K562 (cell line): ENCODE results near the gene BNIP5. TPM values are rescaled to one million over a fixed set of nuclear protein-coding genes. Genes with fewer than 3 reads are reported as not detected.

Experiments
- CSDE1 ChIP-seq, 2 experiments: fragments of 450-650 bp; IDR thresholded peaks; 2 replicates each; pipeline ENCODE4 v1.6.1; 2016; ENCODE audit warnings: mild to moderate bottlenecking in 1 of 2
- E2F3 ChIP-seq: fragments of 250-450 bp; sonication (Bioruptor Pico); IDR thresholded peaks from 2 replicates; pipeline ENCODE4 v1.4.0; 2020; ENCODE audit warnings: mild to moderate bottlenecking
- EGR1 ChIP-seq: fragments of 450-650 bp; conservative IDR thresholded peaks from 2 replicates; pipeline ENCODE4 v1.6.1; 2017; ENCODE audit warnings: mild to moderate bottlenecking
- ESRRA ChIP-seq: fragments of 450-650 bp; IDR thresholded peaks from 2 replicates; pipeline ENCODE4 v1.6.1; 2014; ENCODE audit warnings: low read depth, mild to moderate bottlenecking, moderate library complexity, borderline replicate concordance
- FOXJ2 ChIP-seq: fragments of 200-800 bp; sonication (Bioruptor generic); IDR thresholded peaks from 2 replicates; pipeline ENCODE4 v1.6.1; 2016; ENCODE audit warnings: missing genetic modification characterization, missing compliant biosample characterization
- HNRNPL ChIP-seq: fragments of 200-400 bp; formaldehyde crosslinking; IDR thresholded peaks from 2 replicates; pipeline ENCODE4 v1.6.1; 2017; ENCODE audit warnings: low read depth, mild to moderate bottlenecking, low read length
- IRF2 ChIP-seq: sonication (generic); formaldehyde crosslinking; IDR thresholded peaks from 2 replicates; pipeline ENCODE4 v1.8.1; 2022; ENCODE audit warnings: mild to moderate bottlenecking, missing genetic modification reagents
- NR4A1 ChIP-seq, 2 experiments: fragments of 250-450 bp in 1 of 2; fragments of 450-650 bp in 1 of 2; sonication (Bioruptor Pico) in 1 of 2; IDR thresholded peaks; 2 replicates each; pipeline versions ENCODE4 v1.4.0 to v1.6.1; 2016 to 2020; ENCODE audit warnings: mild to moderate bottlenecking in 2 of 2, missing compliant biosample characterization in 1 of 2, missing genetic modification characterization in 1 of 2, moderate library complexity in 1 of 2
- POLR2AphosphoS2 ChIP-seq: IDR thresholded peaks from 2 replicates; pipeline ENCODE4 v1.6.1; 2012; ENCODE audit warnings: low read length, improper control_type of control experiment
- POLR2H ChIP-seq: IDR thresholded peaks from 2 replicates; pipeline ENCODE4 v1.6.1; 2016; ENCODE audit warnings: missing genetic modification characterization, low read depth, mild to moderate bottlenecking, control low read depth, missing compliant biosample characterization, moderate library complexity
- SMARCB1 ChIP-seq: IDR thresholded peaks from 2 replicates; pipeline ENCODE4 v1.6.1; 2011; ENCODE audit warnings: improper control_type of control experiment, low read depth; ENCODE audit not compliant: insufficient read length
- TRIM28 ChIP-seq: fragments of 450-650 bp; IDR thresholded peaks from 2 replicates; pipeline ENCODE4 v1.6.1; 2017
- WHSC1 ChIP-seq: IDR thresholded peaks from one replicate; pipeline ENCODE4 v1.6.1; 2012; ENCODE audit warnings: low read length, control low read depth, inconsistent platforms
- ZFP36 ChIP-seq: fragments of 150-350 bp; IDR thresholded peaks from 2 replicates; pipeline ENCODE4 v1.6.1; 2018; ENCODE audit warnings: low read length, low read depth; ENCODE audit not compliant: partially characterized antibody
- ZNF146 ChIP-seq: IDR thresholded peaks from one replicate; pipeline ENCODE4 v1.6.1; 2018; ENCODE audit warnings: missing compliant biosample characterization; ENCODE audit not compliant: unreplicated experiment
- ZNF174 ChIP-seq: fragments of 250-450 bp; sonication (Bioruptor Pico); IDR thresholded peaks from 2 replicates; pipeline ENCODE4 v1.4.0; 2020; ENCODE audit warnings: mild to moderate bottlenecking
- ZNF347 ChIP-seq: fragments of 450-650 bp; formaldehyde crosslinking; IDR thresholded peaks from 2 replicates; pipeline ENCODE4 v1.4.0; 2020; ENCODE audit warnings: low read depth, mild to moderate bottlenecking, moderate library complexity
- ZNF79 ChIP-seq: fragments of 250-450 bp; sonication (Bioruptor Pico); IDR thresholded peaks from 2 replicates; pipeline ENCODE4 v1.4.0; 2020; ENCODE audit warnings: low read depth, mild to moderate bottlenecking, moderate library complexity
- polyA plus RNA-seq, 8 experiments: library from polyadenylated mRNA; depleted of rRNA in 4 of 8; stranded (reverse) in 5 of 8; unstranded in 3 of 8; fragments of >200 nt; fragmentation: Nextera tagmentation in 2 of 8; fragmentation: Illumina TruSeq in 1 of 8; extraction: Ambion mirVana in 2 of 8; extraction: Trizol in 1 of 8; gene quantifications; 2 replicates each; pipeline versions ENCODE4 v1.2.1 to v1.2.3, GENCODE V29; 2011 to 2014; ENCODE audit warnings: inconsistent platforms in 1 of 8, missing spikeins in 1 of 8
- total RNA-seq, 7 experiments: library from RNA; depleted of rRNA in 6 of 7; stranded (reverse); fragments of >200 nt in 6 of 7; fragmentation: Illumina TruSeq in 2 of 7; extraction: Trizol in 2 of 7; gene quantifications; 2 replicates each; pipeline versions ENCODE4 v1.2.1 to v1.2.3, GENCODE V29; 2011 to 2021; ENCODE audit warnings: low replicate concordance in 1 of 7
- TF ChIP-seq, protein P1 (sequence below): fragments of 450-650 bp; conservative IDR thresholded peaks from 2 replicates; pipeline ENCODE4 v1.6.1; 2016; ENCODE audit warnings: missing genetic modification characterization, low read depth, mild to moderate bottlenecking, missing compliant biosample characterization, moderate library complexity
- TF ChIP-seq, protein P2 (sequence below): fragments of 450-650 bp; IDR thresholded peaks from 2 replicates; pipeline ENCODE4 v1.6.1; 2018; ENCODE audit warnings: mild to moderate bottlenecking, low read depth; ENCODE audit not compliant: partially characterized antibody
- TF ChIP-seq, protein P3 (sequence below), 2 experiments: fragments of 450-650 bp in 1 of 2; sonication (generic) in 1 of 2; formaldehyde crosslinking in 1 of 2; IDR thresholded peaks in 1 of 2; conservative IDR thresholded peaks in 1 of 2; 2 replicates each; pipeline versions ENCODE4 v1.6.1 to v1.8.1; 2016 to 2023; ENCODE audit warnings: mild to moderate bottlenecking in 2 of 2, moderate library complexity in 2 of 2, inconsistent platforms in 1 of 2, missing genetic modification reagents in 1 of 2
- TF ChIP-seq, protein P4 (sequence below): fragments of 250-450 bp; sonication (Bioruptor Pico); IDR thresholded peaks from 2 replicates; pipeline ENCODE4 v1.4.0; 2020; ENCODE audit warnings: mild to moderate bottlenecking, moderate library complexity, borderline replicate concordance

The BNIP5 gene
- total and polyA plus RNA-seq, 9 of the 15 experiments (the other 6 are each of a cell fraction or from before 2014, with no cell fraction given): not detected

DNA sequence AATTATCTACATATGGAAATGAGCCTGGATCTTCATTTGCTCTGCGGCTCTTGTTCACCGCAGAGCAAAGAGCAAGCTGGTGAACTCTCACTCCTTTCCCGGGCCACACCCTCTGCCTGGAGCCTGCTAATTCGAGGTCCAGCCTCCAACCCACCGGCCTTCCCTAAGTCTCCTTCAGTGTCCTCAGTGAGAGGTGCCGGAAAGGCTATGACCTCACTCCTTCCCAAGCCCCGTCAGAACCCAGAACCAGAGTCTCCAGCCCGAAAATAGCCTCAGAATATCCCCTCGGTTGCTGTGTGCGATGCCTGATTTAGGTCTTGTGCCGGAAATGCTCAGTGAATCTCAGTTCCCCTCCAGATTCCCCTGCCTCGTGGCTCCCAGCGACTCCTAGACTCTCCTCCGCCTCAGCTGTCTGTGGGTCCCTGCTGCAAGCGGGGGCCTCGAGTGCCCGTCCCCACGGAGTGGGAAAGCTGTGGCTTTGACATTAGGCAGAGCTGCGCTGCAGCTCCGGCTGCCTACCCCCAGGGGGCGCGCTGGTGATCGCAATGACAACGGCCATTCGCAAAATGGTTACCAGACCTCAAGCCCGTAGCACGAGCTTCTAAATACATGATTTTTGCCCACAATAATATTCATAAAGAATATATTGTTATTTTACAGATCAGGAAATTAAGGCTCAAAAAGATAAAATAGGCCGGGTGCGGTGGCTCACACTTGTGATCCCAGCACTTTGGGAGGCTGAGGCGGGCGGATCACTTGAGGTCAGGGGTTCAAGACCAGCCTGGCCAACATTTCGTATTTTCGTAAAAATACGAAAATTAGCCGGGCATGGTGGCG, 4.1 kb upstream of the BNIP5 start (continued):
- no peak for TF ChIP-seq SMARCB1
- no peak for TF ChIP-seq ZFP36
- no peak for TF ChIP-seq HNRNPL
- no peak for TF ChIP-seq ZNF347
- no peak for TF ChIP-seq ZNF79
- TF ChIP-seq, protein P1, sequence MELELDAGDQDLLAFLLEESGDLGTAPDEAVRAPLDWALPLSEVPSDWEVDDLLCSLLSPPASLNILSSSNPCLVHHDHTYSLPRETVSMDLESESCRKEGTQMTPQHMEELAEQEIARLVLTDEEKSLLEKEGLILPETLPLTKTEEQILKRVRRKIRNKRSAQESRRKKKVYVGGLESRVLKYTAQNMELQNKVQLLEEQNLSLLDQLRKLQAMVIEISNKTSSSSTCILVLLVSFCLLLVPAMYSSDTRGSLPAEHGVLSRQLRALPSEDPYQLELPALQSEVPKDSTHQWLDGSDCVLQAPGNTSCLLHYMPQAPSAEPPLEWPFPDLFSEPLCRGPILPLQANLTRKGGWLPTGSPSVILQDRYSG (tag): peak; percentile 80; the same call in 1 of the 2 replicates
- TF ChIP-seq WHSC1: no peak
- no peak for TF ChIP-seq POLR2AphosphoS2
- TF ChIP-seq, protein P2, sequence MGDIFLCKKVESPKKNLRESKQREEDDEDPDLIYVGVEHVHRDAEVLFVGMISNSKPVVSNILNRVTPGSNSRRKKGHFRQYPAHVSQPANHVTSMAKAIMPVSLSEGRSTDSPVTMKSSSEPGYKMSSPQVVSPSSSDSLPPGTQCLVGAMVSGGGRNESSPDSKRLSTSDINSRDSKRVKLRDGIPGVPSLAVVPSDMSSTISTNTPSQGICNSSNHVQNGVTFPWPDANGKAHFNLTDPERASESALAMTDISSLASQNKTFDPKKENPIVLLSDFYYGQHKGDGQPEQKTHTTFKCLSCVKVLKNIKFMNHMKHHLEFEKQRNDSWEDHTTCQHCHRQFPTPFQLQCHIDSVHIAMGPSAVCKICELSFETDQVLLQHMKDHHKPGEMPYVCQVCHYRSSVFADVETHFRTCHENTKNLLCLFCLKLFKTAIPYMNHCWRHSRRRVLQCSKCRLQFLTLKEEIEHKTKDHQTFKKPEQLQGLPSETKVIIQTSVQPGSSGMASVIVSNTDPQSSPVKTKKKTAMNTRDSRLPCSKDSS: no peak
- TF ChIP-seq TRIM28: no peak
- TF ChIP-seq NR4A1 (CRISPR knock-in tag; IDR thresholded peaks at IDR 0.05): no peak
- TF ChIP-seq NR4A1 (tag; IDR thresholded peaks at IDR 0.05): peak; percentile 65; the same call in 1 of the 2 replicates
- no peak for TF ChIP-seq POLR2H (tag)
- TF ChIP-seq, protein P3, sequence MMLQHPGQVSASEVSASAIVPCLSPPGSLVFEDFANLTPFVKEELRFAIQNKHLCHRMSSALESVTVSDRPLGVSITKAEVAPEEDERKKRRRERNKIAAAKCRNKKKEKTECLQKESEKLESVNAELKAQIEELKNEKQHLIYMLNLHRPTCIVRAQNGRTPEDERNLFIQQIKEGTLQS (IDR thresholded peaks at IDR 0.05): peak; percentile 24; the same call in 1 of the 2 replicates
- TF ChIP-seq, protein P3 (CRISPR knock-in tag; conservative IDR thresholded peaks at IDR 0.05): no peak; the same call in none of the 2 replicates
- no peak for TF ChIP-seq E2F3 (CRISPR knock-in tag)
- TF ChIP-seq ZNF174 (CRISPR knock-in tag): no peak
- no peak for TF ChIP-seq FOXJ2 (tag)
- TF ChIP-seq, protein P4, sequence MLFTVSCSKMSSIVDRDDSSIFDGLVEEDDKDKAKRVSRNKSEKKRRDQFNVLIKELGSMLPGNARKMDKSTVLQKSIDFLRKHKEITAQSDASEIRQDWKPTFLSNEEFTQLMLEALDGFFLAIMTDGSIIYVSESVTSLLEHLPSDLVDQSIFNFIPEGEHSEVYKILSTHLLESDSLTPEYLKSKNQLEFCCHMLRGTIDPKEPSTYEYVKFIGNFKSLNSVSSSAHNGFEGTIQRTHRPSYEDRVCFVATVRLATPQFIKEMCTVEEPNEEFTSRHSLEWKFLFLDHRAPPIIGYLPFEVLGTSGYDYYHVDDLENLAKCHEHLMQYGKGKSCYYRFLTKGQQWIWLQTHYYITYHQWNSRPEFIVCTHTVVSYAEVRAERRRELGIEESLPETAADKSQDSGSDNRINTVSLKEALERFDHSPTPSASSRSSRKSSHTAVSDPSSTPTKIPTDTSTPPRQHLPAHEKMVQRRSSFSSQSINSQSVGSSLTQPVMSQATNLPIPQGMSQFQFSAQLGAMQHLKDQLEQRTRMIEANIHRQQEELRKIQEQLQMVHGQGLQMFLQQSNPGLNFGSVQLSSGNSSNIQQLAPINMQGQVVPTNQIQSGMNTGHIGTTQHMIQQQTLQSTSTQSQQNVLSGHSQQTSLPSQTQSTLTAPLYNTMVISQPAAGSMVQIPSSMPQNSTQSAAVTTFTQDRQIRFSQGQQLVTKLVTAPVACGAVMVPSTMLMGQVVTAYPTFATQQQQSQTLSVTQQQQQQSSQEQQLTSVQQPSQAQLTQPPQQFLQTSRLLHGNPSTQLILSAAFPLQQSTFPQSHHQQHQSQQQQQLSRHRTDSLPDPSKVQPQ: no peak
- TF ChIP-seq IRF2 (CRISPR knock-in tag): no peak
- TF ChIP-seq CSDE1 (IDR thresholded peaks at IDR 0.05): no peak
- peak; percentile 58; the same call in 1 of the 2 replicates for TF ChIP-seq ESRRA
- no peak for TF ChIP-seq ZNF146 (CRISPR knock-in tag)
- TF ChIP-seq EGR1: no peak
